GM19193 (cell line): Measurements from ENCODE around the gene LRP1.

Source experiments
- POLR2A ChIP-seq: IDR thresholded peaks from 4 replicates; pipeline ENCODE4 v1.6.1; 2011; ENCODE audit not compliant: insufficient read depth, insufficient read length; ENCODE audit errors: extremely low read depth

The LRP1 gene

GRCh38 chr12:57127726-57128518, at the start of gene LRP1:
LRP1 (plus strand) TSS chr12:57128483; CDS start chr12:57128965, 482 bp downstream.
- no peak for TF ChIP-seq POLR2A

- peak; percentile 87 for TF ChIP-seq POLR2A
These were observed 49.5 kb upstream of the LRP1 start, which contains the start of gene NEMP1 for GRCh38 chr12:57078519-57079404. NEMP1 (minus strand) TSS chr12:57078791; CDS start chr12:57078745, 46 bp downstream.

GRCh38 chr12:57079821-57080220, 48.5 kb upstream of the LRP1 start:
- no peak for TF ChIP-seq POLR2A

DNA sequence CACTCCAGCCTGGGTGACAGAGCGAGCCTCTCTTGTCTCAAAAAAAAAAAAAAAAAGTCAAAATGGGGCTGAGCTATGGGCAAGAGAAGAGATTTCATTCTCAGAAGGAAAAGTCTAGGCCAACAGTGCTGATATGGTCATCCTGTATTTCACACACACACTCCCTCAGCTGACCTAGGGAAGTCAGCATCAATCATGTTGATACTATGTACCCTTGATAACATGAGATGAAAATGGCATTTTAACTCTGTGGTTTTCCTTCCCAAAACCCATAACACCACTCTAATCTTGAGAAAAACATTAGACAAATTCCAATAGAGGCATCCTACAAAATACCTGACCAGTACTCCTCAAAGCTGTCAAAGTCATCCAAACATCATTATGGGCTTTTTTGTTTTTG, 47.4 kb upstream of the LRP1 start:
- TF ChIP-seq POLR2A = no peak

DNA sequence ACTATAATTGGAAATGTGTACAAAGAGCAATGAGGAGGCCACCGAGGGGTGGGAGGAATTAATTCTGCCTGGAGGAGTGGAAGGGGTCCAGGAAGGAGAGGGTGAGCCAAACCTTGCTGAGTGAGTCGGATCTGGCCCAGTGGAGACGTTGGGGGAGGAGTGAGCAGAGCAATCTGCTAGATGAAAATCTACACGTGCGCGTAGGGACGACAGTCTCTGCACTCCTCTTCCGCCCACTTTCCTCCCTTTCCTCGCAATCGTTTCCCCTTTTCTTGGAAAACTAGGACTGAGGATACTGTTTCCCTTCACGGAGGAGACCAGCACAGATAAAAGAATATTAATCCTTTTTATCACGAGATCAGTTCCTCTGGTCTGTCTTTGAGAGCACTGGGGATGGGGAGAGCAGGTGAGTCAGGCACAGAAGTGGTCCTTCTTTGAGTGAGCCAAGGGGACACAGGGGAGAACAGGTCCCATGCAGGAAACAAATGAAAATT, 42.2 kb upstream of the LRP1 start:
- TF ChIP-seq POLR2A = peak; percentile 31

DNA sequence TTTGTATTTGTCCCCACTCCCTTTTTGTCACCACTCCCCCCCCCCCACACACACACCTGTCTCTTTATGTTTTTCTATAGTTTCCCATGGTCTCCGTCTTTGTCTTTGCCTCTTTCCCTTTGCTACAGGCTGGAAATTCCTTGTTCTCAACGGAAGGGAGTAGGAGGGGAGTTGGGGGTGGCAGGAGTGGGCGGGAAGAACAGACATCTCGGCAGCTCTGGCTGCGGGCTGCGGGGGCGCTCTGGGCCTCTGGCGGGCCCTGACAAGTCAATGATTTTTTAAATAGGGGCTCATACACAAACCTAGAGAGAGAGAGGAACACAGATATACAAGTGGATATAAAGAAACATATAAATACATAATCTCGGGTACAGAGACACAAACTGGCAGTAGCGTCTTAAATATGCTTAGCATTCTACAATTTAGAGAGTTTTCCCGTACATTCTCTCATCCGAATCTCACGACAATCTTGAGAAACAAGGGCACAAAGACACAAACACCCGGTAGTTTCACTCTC, 41.7 kb upstream of the LRP1 start:
- no peak for TF ChIP-seq POLR2A

DNA sequence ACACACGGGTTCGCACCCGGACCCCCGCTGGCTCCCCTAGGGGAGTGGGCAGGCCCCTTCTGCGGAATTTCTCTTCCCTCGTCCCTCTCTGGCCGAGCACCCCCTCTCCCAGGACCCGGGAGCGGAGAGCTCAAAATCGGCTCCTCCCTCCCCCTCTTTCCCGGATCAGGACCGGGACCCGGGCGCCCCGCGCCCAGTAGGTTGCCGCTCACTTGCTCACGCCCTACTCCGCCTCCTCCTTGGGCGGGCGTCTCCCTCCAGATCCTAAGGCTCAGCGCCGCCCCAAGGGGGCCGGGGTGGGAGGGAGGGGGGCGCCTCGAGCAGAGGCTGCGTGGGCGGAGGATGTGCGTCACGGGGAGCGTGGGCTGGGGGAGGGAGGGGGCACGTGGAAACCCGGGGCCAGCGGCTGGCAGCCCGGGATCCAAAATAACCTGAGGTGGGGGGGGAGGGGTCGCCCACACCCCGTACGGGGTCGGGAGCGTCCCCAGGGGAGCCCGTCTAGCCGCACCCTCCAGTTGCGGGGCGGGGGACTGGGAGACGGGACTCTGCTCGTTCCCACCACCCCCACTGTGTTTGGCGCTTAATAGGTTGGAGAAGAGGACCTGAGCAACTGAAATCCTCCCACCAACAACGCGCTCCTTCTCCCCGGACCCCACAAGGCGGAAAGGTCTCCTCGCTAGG, 41.1 kb upstream of the LRP1 start:
- TF ChIP-seq POLR2A = peak; percentile 61

- TF ChIP-seq POLR2A = no peak
These were observed 40.5 kb upstream of the LRP1 start for GRCh38 chr12:57087691-57088353.

DNA sequence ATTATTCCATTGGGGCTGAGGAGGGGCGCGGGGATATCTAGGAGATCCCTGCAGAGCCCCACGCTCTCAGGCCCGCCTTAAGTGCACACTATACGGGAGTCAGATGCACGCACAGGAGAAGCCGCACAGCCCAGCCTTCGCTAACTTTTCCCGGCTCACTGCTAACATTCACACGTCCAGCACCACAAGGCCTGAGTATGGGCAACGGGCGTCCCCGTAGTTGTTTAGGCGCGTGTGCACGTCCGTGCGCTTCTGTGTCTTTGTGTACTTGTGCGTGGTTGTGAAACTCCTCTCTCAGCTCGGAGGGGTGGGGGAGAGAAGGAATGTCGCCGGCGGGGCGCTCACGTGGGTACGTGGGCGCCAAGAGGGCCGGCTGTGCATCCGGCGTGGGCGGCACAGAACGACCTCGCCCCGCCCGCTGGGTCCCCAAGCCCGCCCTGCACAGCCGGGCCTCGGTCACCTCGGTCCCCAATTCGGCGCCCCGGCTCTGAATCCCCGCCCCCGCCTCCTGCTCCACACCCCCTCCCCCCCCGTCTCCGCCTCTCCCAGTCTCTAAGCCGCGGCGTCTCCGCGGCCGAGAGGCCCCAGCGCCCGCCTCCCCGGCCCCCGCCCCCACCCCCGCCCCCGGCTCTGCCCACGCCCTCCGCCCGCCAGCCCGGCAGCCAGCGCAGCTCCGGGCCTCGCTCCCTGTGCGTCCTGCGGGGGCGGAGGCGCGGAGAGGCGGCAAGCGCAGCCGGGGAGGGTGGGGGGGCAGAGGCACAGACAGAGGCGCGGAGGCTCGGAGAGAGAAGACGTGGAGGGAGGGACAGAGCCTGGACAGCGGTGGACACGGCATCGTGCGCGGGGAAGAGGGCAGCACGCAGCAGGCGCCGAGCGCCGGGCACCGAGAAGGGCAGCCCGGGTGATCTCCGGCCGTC, 39.7 kb upstream of the LRP1 start, which contains the start of gene NAB2:
NAB2 (plus strand) TSS at position 761 of the 917 bp plus-strand sequence. CDS start 158 bp downstream, outside the sequence.
- peak; percentile 79 for TF ChIP-seq POLR2A

- no peak for TF ChIP-seq POLR2A
These were observed 38.7 kb upstream of the LRP1 start for GRCh38 chr12:57089271-57090245.

DNA sequence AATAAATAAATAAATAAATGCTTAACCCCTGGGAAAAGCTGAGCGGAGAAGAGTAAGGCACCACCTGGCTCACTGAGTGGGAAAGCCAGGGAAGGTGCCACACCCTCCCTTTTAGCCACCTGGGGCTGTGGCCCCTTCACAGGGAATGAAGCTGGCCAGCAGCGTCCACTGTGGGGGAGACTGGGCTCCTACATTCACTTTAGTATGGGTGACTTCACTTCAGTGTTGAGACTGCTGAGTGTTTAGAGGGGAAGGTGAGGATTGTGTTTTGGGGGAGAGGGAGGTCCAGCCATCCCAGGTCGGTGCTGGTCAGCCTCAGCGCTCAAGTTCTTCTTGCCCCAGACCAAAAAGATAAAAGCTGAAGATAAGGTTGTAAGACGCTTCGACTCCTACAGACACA, 37.8 kb upstream of the LRP1 start:
- no peak for TF ChIP-seq POLR2A
